ENCODE measurements around the gene CACNA1C. TPM values are rescaled to one million over a fixed set of nuclear protein-coding genes. Genes with fewer than 3 reads are reported as not detected.

CACNA1C gene
- total RNA-seq, 2 donors from 2014 or later: 8.1 to 18.2 TPM

DNA sequence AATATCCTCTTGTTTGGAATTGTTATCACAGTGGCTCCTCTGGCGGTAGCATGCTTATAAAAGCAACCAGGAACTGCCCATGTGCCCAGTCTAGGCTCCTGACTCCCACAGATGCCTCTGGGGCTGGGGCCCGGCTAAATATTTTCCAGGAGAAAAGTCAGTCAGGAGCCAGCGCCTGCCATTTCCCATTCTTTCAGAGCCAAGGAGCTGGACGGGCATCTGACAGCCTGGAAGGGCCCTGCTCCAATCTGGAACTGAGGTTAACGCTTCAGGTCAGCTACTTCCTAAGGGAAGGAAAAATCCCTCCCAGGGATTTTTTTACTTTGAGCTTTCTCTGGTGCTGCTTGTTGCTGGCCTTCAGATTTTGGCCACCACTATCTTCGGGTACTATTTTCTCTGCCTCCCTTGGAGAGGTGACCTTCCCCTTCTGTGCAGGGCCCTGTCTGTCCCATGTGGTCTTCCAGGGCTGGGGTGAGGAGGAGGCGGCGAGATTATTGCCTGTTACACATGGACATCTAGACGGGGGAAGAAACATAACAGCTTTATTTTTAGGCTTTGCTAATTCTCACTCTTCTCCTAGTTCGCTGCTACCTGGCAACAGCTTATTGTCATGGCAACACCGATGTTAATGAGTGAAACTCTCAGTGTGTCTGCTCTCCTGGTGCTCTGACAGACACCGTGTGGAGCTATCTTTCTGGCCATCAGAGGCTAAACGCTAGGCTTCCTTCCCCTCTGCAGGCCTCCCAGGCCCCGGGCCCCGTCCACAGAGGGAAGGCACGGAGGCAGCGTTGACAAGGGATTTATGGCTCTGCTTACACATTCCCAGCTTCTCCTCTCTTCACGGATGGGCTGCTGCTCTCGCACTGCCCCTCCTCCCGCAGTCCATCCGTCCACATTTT lies 160.4 kb downstream of the CACNA1C start:
- Histone ChIP-seq H3K4me3 (no peak overlapping the region), H3K4me1 (replicated peaks) (no peaks in the 10 kb centered on the region), H3K27me3 (replicated peaks; ENCODE audit: insufficient read depth) (no peaks in the 10 kb centered on the region), H3K36me3 (no peaks in the 10 kb centered on the region), H3K27ac (no peak overlapping the region), H3K9me3 (no peaks in the 10 kb centered on the region)
- intact Hi-C loops (cut with DNase I): no loop called here
- WGBS: 30% methylated on average over 21 of the region's 21 CpGs
- TF ChIP-seq, protein P1, sequence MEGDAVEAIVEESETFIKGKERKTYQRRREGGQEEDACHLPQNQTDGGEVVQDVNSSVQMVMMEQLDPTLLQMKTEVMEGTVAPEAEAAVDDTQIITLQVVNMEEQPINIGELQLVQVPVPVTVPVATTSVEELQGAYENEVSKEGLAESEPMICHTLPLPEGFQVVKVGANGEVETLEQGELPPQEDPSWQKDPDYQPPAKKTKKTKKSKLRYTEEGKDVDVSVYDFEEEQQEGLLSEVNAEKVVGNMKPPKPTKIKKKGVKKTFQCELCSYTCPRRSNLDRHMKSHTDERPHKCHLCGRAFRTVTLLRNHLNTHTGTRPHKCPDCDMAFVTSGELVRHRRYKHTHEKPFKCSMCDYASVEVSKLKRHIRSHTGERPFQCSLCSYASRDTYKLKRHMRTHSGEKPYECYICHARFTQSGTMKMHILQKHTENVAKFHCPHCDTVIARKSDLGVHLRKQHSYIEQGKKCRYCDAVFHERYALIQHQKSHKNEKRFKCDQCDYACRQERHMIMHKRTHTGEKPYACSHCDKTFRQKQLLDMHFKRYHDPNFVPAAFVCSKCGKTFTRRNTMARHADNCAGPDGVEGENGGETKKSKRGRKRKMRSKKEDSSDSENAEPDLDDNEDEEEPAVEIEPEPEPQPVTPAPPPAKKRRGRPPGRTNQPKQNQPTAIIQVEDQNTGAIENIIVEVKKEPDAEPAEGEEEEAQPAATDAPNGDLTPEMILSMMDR (IDR thresholded peaks at IDR 0.05): no peak
- DNase-seq (ENCODE audit: low spot score): no peak

DNA sequence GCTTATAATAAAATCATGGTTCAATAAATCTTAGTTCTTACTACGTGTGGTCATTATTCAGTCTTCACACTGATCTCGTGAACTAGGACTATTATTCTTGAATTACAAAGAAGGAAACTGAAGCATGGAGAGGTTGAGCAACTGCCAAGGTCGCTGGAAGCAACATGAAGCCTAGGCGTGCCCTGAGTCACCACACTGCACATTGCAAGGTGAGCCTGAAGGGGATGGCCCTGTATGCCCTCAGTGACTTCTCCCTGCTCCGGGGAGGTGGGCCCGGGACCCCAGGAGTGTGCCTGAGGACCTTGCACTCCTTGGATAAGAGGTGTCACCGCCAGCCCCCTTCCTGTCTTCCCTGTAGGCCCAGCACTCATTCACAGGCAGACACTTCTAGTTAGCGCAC lies 161.6 kb downstream of the CACNA1C start:
- Histone ChIP-seq H3K27ac (no peak overlapping the region), H3K36me3 (no peaks in the 10 kb centered on the region), H3K4me3 (no peak overlapping the region), H3K27me3 (replicated peaks; ENCODE audit: insufficient read depth) (no peaks in the 10 kb centered on the region), H3K9me3 (no peaks in the 10 kb centered on the region), H3K4me1 (replicated peaks) (no peaks in the 10 kb centered on the region)
- intact Hi-C loops (cut with DNase I): no loop called here
- TF ChIP-seq, protein P1 (IDR thresholded peaks at IDR 0.05): no peak
- TF ChIP-seq POLR2A (IDR thresholded peaks at IDR 0.05) (no peak), POLR2AphosphoS5 (IDR thresholded peaks at IDR 0.05) (no peak)
- no peak for DNase-seq (ENCODE audit: low spot score)
- WGBS: 81% methylated on average over 8 of the region's 8 CpGs

DNA sequence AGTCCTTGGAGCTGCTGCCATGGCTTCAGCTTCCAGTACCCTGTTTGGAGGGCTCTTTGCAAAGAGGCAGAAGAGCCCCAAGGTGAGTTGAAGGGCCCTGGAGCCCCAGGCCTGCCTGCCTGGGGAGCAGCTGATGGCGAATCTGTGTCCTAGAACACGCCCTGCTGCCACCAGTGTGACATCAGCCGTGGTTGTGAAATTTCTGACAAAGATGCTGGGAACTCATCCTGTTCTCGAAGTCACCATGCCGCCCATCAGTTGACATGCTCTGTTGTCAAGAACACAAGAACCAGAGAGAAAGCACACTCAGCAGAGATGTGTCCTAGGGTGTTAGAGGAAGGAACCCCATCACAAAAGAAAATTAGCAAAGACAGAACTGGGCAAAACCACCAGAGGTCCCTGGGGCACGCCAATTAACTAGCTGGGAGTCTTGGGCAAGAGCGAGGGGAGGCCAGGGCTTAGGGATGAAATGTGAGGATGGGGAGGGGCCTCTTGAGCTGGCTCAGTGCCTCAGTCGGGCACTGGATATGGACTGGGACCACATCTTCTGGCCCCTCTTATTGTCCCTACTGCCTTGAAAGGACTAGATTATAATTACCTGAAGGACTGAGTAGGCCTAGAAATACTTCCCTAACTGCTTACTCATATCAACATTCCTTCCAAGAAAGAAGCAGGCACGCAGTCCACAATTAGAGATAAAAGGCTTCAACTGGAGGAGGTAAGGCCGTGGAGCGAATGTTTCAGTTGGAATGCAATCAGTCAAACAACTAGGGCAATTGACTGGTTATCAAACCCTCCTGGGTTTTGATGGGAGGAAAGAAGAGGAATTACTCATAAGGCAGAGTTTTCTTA lies 163.1 kb downstream of the CACNA1C start:
- WGBS: 96% methylated on average over 11 of the region's 11 CpGs
- no peak overlapping the region for H3K27ac ChIP-seq
- DNase-seq (ENCODE audit: low spot score): no peak

DNA sequence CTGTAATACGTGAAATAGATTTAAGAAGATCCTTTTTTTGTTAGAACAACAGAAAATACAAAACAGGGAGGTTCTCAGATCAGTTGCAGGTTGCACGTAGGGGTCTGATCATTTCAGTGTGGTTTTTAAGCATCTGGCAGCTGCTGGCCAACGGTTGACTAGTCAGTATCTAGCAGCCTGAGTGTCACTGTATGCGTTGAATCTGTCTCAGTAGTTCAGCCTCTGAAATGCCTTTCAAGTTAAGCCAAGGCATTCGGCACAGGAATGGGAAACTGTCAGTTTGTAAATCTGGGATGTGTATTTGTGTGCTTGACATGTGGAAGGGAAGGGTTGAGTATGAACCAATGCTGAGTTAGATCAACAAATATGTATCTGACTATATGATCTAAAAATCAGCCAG lies 165.9 kb downstream of the CACNA1C start:
- Histone ChIP-seq H3K4me3 (no peak overlapping the region), H3K4me1 (replicated peaks) (no peaks in the 10 kb centered on the region), H3K27me3 (replicated peaks; ENCODE audit: insufficient read depth) (no peaks in the 10 kb centered on the region), H3K27ac (no peak overlapping the region), H3K9me3 (no peaks in the 10 kb centered on the region), H3K36me3 (no peaks in the 10 kb centered on the region)
- TF ChIP-seq POLR2AphosphoS5 (IDR thresholded peaks at IDR 0.05) (no peak), POLR2A (IDR thresholded peaks at IDR 0.05) (no peak)
- TF ChIP-seq, protein P1 (IDR thresholded peaks at IDR 0.05): no peak
- intact Hi-C loops (cut with DNase I): no loop called here
- 74% methylated on average over 5 of the region's 5 CpGs for WGBS
- no peak for DNase-seq (ENCODE audit: low spot score)

More for the DNA sequence above, 163.1 kb downstream of the CACNA1C start:
- TF ChIP-seq POLR2AphosphoS5 (IDR thresholded peaks at IDR 0.05): no peak
- TF ChIP-seq, protein P1 (IDR thresholded peaks at IDR 0.05): no peak
- TF ChIP-seq POLR2A (IDR thresholded peaks at IDR 0.05): no peak
- Histone ChIP-seq H3K9me3 (no peaks in the 10 kb centered on the region), H3K36me3 (no peaks in the 10 kb centered on the region), H3K27me3 (replicated peaks; ENCODE audit: insufficient read depth) (no peaks in the 10 kb centered on the region), H3K4me1 (replicated peaks) (no peaks in the 10 kb centered on the region), H3K4me3 (no peak overlapping the region)
- intact Hi-C loops (cut with DNase I): no loop called here
